Kidney (tissue), 14 donors: ENCODE results near the gene HECA. TPM values are rescaled to one million over a fixed set of nuclear protein-coding genes. Genes with fewer than 3 reads are reported as not detected.

ENCODE experiments used
- DNase-seq, 5 donors: peaks; one replicate each; pipeline ENCODE4 v3.0.0-alpha.2; 2013 to 2020
- FAIRE-seq: peaks from 2 replicates; lab custom pipeline; 2012; peaks lifted over from hg19 to GRCh38; lab: Jason Lieb, UNC
- H3K27ac ChIP-seq, 2 donors: one replicate each; pipeline ENCODE4 v1.7.0; 2013; ENCODE audit warnings: low read depth in 2 of 2, low read length in 2 of 2, inconsistent platforms in 1 of 2
- H3K27me3 ChIP-seq: one replicate; pipeline ENCODE4 v1.7.1; 2013; ENCODE audit warnings: low read length, inconsistent platforms; ENCODE audit not compliant: control insufficient read depth, insufficient read depth
- H3K36me3 ChIP-seq, 3 donors: one replicate each; pipeline versions ENCODE4 v1.7.0 to v1.7.1; 2013; ENCODE audit warnings: low read length in 3 of 3, control low read depth in 1 of 3, inconsistent platforms in 1 of 3; ENCODE audit not compliant: insufficient read depth in 3 of 3, control insufficient read depth in 2 of 3
- H3K4me1 ChIP-seq, 3 donors: one replicate each; pipeline versions ENCODE4 v1.7.0 to v1.7.1; 2013; ENCODE audit warnings: low read length in 3 of 3, inconsistent platforms in 1 of 3, low read depth in 1 of 3; ENCODE audit not compliant: control insufficient read depth in 2 of 3, insufficient read depth in 2 of 3
- H3K4me3 ChIP-seq, 3 donors: one replicate each; pipeline versions ENCODE4 v1.7.0 to v1.8.1; 2013; ENCODE audit warnings: low read length in 3 of 3, control low read depth in 1 of 3, inconsistent platforms in 1 of 3
- H3K9ac ChIP-seq, 3 donors: one replicate each; pipeline versions ENCODE4 v1.7.0 to v1.7.1; 2013; ENCODE audit warnings: low read length in 3 of 3, control low read depth in 1 of 3, inconsistent platforms in 1 of 3
- H3K9me3 ChIP-seq, 3 donors: one replicate each; pipeline versions ENCODE4 v1.7.0 to v1.7.1; 2013; ENCODE audit warnings: low read length in 3 of 3, control low read depth in 1 of 3, inconsistent platforms in 1 of 3; ENCODE audit not compliant: control insufficient read depth in 2 of 3, insufficient read depth in 1 of 3
- intact Hi-C: fragments of 100-400 bp; cut with DNase I; formaldehyde crosslinking; loops from one replicate; pipeline ENCODE4 v1.11.1; 2022
- polyA plus RNA-seq: library from polyadenylated mRNA; stranded (reverse); fragments of 350-450 nt; fragmentation: Illumina TruSeq; extraction: RNeasy Lipid Tissue Mini Kit (QIAGEN cat#74804); gene quantifications from one replicate; pipeline ENCODE4 v1.2.3, GENCODE V29; 2014; ENCODE audit warnings: low read depth, low replicate concordance; ENCODE audit not compliant: insufficient read depth
- total RNA-seq: library from RNA; stranded (reverse); fragmentation: NEBNext Ultra II Directional; extraction: Animal tissue kit (Norgen Biotek cat#: 25700); gene quantifications from one replicate; pipeline ENCODE4 v1.2.1, GENCODE V29; 2021
- TF ChIP-seq, protein P1 (sequence below): IDR thresholded peaks from 3 replicates; pipeline ENCODE4 v1.5.1; 2012; ENCODE audit warnings: mild to moderate bottlenecking, moderate library complexity, borderline replicate concordance; ENCODE audit not compliant: insufficient read depth; ENCODE audit errors: extremely low read depth
- donor health status: control.
- donor health status: control.
- donor health status: control.
- donor health status: control.
- donor health status: control.
- donor health status: DM: yes; HTN: yes; CAD: no.
- donor health status: Normal renal cell carcinoma (clear cell type).

HECA gene
- total and polyA plus RNA-seq, 2 donors from 2014 or later = 5.2 to 22.0 TPM

DNA sequence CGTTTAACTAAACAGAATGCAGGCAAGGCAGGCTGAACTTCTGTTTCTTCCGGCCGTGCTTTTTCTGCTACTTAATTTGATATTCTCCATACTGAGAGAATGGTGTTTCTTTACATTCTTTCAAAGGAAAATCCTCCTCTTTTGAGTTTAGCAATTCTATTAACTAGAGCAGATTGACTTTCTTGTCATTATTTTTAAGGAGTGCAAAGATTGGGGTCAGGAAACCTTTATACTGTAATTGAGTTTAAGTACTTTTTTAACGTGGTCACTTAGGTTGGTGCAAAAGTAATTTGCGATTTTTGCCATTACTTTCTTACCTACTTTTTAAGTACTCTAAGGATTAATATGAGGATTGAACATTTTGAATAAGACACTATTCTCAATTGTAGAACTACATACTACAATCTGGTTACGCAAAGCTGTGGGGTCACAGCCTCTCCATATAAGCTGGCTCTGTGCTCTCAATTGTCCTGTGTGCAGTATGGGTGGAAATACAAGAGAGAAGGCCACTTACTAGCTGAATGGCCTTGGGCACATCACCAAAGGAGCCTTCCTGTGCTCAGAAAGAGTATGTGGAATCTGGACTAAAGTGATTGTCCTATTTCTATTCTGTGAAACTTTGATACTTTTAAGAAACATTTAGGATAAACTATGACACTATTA is 16.7 kb downstream of the HECA start:
- Histone ChIP-seq H3K4me1 (peaks cover 2 to 16% (median 4%) of the 10 kb centered on the region in 3 donors), H3K4me3 (no peak overlapping the region), H3K27ac (no peak overlapping the region), H3K9me3 (no peaks in the 10 kb centered on the region), H3K36me3 (no peaks in the 10 kb centered on the region), H3K27me3 (no peaks in the 10 kb centered on the region), H3K9ac (no peak overlapping the region)
- TF ChIP-seq, protein P1, sequence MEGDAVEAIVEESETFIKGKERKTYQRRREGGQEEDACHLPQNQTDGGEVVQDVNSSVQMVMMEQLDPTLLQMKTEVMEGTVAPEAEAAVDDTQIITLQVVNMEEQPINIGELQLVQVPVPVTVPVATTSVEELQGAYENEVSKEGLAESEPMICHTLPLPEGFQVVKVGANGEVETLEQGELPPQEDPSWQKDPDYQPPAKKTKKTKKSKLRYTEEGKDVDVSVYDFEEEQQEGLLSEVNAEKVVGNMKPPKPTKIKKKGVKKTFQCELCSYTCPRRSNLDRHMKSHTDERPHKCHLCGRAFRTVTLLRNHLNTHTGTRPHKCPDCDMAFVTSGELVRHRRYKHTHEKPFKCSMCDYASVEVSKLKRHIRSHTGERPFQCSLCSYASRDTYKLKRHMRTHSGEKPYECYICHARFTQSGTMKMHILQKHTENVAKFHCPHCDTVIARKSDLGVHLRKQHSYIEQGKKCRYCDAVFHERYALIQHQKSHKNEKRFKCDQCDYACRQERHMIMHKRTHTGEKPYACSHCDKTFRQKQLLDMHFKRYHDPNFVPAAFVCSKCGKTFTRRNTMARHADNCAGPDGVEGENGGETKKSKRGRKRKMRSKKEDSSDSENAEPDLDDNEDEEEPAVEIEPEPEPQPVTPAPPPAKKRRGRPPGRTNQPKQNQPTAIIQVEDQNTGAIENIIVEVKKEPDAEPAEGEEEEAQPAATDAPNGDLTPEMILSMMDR = no peak
- FAIRE-seq = no peak
- DNase-seq = peak in 1 of 5 donors; percentile 41
- intact Hi-C loops = no loop called here

DNA sequence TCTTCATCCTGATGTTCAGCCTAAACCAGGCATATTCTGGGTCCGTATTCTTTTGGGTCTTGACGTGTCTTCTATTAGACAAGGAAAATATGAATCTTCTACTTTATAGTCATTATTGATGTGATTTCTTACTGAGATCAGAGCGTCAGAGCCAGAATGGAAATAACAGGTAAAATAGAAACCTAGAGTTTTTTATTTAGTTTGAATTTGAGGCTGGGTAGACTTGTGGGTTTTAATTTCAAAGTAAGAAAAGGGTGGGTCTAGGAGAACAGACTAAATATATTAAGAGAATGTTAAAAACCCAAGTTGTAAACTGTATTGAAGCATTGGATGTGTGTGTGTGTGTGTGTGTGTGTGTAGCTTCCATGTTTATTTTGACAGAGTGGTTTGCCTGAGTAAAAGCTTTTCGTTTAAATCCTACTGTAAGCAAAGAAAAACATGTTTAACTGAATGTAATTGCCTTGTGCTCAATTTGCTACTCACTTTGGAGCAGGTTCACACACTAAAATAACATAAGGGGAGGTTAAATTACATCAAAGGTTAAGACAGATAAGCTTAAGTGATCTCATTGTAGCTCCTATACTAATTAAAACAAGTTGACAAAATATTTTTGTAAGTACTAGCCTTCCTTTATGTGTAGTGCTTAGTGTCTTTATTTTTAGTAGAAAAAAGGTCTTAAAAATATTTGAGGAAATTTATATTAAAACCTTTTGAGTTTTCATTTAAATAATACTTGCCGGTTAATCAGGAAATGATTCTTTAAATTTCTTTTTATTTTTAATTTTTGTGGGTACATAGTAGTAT is 17.4 kb downstream of the HECA start:
- peak in 2 of 5 donors; percentile 49 to 52 for DNase-seq
- H3K4me3 ChIP-seq = no peak overlapping the region
- no peak overlapping the region for H3K9ac ChIP-seq
- peaks cover 2 to 15% (median 4%) of the 10 kb centered on the region in 3 donors for H3K4me1 ChIP-seq
- H3K36me3 ChIP-seq = no peaks in the 10 kb centered on the region
- H3K27me3 ChIP-seq = no peaks in the 10 kb centered on the region
- intact Hi-C loops = no loop called here
- no peak for FAIRE-seq
- H3K9me3 ChIP-seq = no peaks in the 10 kb centered on the region
- TF ChIP-seq, protein P1 = no peak
- no peak overlapping the region for H3K27ac ChIP-seq

- H3K27ac ChIP-seq = no peak overlapping the region
- no peaks in the 10 kb centered on the region for H3K9me3 ChIP-seq
- H3K4me3 ChIP-seq = no peak overlapping the region
- intact Hi-C loops = no loop called here
- H3K4me1 ChIP-seq = peaks cover 0 to 10% (median 2%) of the 10 kb centered on the region in 3 donors
- no peak for FAIRE-seq
- H3K27me3 ChIP-seq = no peaks in the 10 kb centered on the region
- no peak for DNase-seq
- TF ChIP-seq, protein P1 = no peak
- H3K9ac ChIP-seq = no peak overlapping the region
- no peaks in the 10 kb centered on the region for H3K36me3 ChIP-seq
Observed at GRCh38 chr6:139152892-139153271, 18.0 kb downstream of the HECA start.
